ENCODE results near the gene CEP290.
"Not testable (repeated sequence)": the region's sequence is repeated elsewhere in the genome, so short reads cannot be mapped to it uniquely, and the experiment has no call there.

CEP290 gene

GRCh38 chr12:88141425-88141773 lies 489 bp downstream of the CEP290 start:
- DNase-seq, result no peak

DNA sequence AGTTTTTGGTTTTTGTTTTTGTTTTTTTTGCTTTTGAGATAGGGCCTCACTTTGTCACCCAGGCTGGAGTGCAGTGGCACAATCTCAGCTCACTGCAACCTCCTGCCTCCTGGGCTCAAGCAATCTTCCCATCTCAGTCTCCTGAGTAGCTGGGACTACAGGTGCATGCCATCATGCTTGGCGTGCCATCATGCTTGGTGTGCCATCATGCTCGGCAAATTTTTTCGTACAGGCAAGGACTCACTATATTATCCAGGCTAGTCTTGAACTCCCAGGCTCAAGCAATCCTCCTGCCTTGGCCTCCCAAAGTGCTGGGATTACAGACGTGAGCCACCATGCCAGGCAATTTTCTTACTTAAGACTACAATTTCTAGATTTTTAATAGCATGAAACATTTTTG lies 2.2 kb downstream of the CEP290 start:
- DNase-seq, result not testable (repeated sequence)

DNA sequence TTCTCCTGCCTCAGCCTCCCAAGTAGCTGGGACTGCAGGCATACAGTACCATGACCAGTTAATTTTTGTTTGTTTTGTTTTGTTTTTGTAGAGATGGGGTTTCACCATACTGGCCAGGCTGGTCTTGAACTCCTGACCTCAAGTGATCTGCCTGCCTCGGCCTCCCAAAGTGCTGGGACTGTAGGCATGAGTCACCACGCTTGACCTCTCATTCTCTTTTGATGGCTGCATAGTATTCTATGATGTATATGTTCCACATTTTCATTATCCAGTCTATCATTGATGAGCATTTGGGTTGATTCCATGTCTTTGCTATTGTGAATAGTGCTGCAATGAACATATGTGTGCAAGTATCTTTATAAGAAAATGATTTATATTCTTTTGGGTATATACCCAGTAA lies 8.7 kb downstream of the CEP290 start:
- DNase-seq, result not testable (repeated sequence)

DNA sequence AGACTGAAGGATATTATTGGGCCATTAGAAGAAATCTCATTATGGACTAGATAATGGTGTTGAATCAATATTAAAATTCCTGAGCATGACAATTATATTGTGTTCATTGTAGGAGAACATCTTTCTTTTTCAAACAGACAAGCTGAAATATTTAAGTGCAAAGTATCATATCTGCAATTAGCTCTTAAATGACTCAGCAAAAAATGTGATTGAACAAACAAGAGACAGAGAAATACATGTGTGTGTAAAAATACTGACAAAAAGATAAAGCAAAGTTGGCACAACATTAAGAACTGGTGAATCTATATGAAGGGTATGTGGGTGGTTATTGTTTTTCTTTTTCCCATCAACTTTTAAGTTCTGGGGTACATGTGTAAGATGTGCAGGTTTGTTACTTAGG lies 9.5 kb downstream of the CEP290 start:
- DNase-seq, result no peak

DNA sequence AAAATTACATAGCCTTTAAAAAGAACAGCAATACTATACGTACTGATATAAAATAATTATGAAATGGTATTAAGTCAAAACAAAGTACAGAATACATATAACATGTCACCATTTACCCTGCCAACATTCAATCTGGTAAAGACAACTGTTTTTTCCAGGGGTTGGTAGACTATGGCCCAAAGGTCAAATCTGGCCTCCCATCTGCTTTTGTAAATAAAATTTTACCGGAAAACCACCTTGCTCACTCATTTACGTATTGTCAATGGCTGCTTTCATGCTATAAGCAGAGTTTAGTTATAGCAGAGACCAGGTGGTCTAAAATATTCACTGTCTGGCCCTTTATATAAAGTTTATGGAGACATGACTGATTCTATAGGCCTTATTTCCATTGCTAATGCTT lies 14.0 kb downstream of the CEP290 start:
- no peak for DNase-seq

GRCh38 chr12:88127099-88127498 lies 14.8 kb downstream of the CEP290 start:
- no peak for DNase-seq

DNA sequence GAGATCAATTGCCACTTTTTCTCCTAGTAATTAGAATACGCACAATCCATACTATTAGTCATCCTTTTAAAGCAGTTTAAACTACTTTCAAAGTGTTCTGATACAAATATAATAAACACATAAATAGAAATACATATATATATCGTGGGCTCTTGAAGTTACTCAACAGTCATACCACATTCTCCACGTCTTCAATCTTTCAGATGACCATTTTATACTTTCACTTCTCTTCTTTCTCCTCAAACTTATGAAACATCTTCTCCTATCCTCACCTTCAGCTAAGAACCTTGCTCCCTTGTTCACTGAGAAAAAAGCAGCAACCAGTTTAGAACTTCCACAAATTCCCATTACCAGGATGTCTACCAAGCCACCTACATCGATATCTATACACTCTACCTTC lies 19.2 kb downstream of the CEP290 start:
- no peak for DNase-seq

DNA sequence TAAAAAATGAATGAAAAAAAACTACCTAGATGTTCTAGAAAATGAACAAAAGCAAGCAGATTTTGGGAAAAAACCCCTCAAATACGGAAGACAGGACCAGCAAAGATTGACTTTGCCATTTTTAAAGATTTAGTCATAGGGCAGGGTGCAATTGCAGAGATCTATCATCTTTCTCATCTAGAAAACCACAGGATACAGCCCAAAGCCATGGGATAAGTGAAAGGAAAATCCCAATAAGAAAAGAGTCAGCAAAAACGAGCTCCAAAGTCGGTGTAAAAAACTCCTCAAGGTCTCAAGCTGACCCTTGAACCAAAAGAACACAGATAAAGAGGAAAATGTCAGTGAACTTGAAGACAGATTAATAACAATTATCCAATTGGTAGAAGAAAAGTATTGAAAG lies 28.0 kb downstream of the CEP290 start:
- no peak for DNase-seq

DNA sequence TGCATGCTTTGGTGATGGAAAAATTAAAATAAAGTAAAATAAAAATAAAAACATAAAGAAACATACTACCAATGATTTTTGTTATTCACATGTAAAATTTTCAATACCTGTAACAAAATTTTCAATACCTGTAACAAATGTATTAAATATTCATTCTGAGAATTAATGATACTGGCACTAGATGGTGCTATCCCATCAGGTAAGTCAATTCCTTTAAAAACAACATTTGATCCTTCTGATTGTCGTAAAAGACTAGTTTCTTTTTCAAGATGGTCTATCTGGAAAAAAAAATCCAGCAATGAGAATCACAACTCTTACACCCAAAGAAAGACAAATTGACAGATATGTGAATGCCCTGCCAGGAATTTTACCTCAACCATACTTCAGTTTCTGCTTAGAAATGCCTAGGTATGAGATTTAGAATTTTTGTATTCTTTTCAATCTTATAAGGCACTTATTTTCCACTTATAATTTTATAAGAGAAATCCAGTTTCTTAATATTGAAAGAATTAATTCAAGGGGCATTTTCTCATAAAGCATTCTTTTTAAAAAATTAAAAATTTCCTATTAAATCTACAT lies 30.7 kb downstream of the CEP290 start:
- DNase-seq, result peak in 1 of 14 donors; percentile 7

DNA sequence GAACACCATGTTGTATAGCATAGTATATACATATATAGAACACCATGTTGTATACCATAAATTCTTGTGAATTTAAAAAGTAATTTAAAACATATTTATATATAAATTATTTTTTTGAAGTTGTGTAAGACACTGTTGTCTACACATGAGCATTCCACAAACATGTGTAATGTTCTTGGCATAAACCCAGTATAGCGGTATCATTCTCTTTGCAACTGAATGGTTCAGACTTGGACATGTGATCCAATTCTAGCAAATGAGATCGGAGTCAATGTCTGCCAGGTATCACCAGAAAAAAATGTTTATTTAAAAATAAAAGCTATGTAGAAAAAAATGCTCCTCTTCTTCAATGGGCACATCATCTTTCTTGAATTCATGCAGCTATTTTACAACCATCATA lies 33.9 kb downstream of the CEP290 start:
- no peak for DNase-seq

DNA sequence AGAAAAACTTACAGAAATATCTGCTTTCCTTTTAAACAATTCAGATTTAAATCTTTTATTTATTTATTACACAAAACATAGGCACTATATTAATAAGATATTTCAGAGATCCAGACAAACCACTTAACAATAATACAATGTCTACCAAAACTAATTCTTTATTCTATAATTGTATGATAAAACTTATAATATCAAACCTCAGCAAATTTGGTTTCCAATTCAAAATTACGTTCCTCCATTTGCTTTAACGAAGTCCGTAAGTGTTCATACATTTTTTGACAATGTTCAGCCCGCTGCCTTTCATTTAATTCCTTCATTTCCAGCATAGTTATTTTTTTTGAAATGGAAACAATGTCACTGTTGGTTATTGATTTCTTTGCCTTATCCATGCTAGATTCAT lies 48.3 kb downstream of the CEP290 start:
- DNase-seq, result no peak

DNA sequence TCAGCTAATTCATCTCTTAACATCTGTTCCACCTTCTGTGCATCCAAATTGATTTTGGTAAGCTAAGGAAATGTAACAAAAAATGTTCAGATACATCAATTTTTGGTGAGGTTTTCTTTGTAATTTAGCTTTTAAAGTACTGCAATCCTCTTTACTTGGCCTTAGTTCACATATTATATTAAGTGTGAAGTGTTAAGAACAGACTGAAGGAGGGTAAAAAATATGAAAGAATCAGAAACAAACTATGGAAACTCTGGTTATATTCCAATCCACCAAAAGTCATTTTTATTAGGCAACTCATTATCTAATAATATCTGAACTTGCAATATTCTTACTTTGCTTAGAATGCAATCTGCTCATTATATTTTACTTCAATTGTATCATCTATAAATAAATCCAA lies 49.1 kb downstream of the CEP290 start:
- no peak for DNase-seq

DNA sequence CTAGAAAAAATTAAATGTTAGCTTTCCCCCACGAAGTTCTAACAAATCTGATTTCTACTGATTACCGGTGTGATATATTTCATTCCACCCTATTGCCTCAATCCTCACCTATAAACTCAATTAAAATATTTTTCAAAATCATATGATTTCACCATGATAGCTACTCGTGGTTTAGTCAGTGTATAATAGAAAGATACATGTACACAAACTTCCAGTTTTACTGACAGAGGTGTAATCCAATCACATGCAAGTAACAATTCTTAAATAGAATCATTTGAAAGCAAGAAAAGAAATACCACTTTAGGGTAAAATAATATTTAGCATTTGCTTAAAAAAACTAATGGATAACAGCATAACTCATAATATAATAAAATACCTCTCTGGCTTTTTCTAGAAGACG lies 57.7 kb downstream of the CEP290 start:
- no peak for DNase-seq

GRCh38 chr12:88083634-88084033 lies 58.3 kb downstream of the CEP290 start:
- DNase-seq, result no peak

DNA sequence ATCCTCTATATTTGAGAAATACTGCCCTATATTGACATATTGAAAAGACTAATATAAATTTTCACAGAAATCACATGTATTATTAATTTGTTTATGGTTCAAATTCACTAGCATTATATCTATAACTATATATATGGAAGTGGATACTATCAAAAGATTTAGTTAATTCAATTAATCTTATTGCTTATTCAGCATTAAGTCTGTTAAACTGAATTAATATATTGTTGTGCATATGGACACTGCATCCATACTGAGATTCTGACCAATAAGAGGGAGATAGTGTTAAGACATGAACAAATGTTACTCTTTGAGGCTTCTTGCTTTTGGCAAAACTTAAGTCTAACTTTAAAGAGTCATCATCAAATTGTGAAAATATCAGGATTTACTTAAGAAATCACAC lies 60.6 kb downstream of the CEP290 start:
- DNase-seq, result no peak

- DNase-seq, result no peak
Measured at GRCh38 chr12:88067301-88067700, 74.6 kb downstream of the CEP290 start.

GRCh38 chr12:88063375-88063774 lies 78.5 kb downstream of the CEP290 start:
- DNase-seq, result no peak

- DNase-seq, result no peak
Measured at GRCh38 chr12:88062474-88062873, 79.4 kb downstream of the CEP290 start.

DNA sequence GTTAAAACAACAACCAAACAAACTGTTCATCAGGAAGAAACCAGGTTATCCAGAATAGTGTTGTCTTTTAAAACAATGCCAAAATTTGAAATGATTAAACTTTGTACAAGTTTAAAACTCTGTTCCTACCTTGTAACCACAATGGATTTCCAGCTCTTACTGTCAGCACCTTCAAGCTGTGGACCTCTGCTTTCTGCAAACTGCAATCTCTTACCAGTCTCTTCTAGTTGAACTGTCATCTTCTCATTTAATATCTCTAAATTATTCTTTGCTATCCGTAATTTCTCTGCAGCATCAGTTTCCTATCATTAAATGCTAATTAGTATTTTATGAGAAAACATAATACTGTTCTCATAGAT lies 83.2 kb downstream of the CEP290 start:
- DNase-seq, result no peak

GRCh38 chr12:88057994-88058718 lies 83.7 kb downstream of the CEP290 start:
- DNase-seq, result no peak

- DNase-seq, result no peak
Measured at GRCh38 chr12:88056571-88056970, 85.3 kb downstream of the CEP290 start.

GRCh38 chr12:88052686-88053085 lies 89.2 kb downstream of the CEP290 start:
- DNase-seq, result peak in 2 of 14 donors; percentile 2 to 17

DNA sequence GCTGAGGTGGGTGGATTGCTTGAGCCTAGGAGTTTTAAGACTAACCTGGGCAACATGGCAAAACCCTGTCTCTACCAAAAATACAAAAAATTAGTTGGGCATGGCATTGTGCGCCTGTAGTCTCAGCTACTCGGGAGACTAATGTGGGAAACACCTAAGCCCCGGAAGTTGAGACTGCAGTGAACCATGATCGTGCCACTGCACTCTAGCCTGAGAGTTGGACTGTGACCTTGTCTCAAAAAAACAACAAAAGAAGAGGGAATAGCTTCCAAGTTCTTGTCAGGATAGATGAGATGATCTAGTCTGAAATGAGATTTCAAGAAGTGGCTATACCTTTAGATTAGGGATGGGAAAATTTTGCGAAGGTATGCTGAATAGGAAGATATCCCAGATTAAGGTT lies 97.9 kb downstream of the CEP290 start:
- DNase-seq, result no peak

DNA sequence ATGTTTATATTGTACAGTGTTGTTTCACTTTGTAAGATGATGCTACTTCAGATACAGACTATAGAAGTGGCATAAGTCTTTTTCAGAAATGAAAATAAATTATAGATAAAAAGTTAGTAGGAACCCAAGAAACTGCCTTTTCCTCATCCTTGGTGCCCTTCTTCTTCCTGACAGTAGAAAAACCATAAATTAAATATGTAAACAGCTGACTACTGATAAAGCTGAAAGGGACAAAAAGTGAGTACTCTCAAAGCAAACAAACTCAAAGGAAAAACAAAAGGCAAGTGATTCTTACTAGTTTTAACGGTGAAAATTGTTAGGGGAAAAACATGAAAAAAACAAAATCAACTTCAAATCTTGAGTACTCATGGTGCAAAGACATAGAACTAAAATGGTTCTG lies 104.1 kb downstream of the CEP290 start:
- no peak for DNase-seq
